Duodenal mucosa (tissue), 2 donors: ENCODE measurements around the gene WDR33.

Source experiments
- H3K27ac ChIP-seq: one replicate; pipeline ENCODE4 v1.7.0; 2013; ENCODE audit warnings: low read depth, low read length
- H3K27me3 ChIP-seq, 2 donors: one replicate each; pipeline ENCODE4 v1.7.0; 2013; ENCODE audit warnings: low read length in 2 of 2, control low read depth in 1 of 2; ENCODE audit not compliant: insufficient read depth in 2 of 2, control insufficient read depth in 1 of 2
- H3K36me3 ChIP-seq, 2 donors: one replicate each; pipeline ENCODE4 v1.7.0; 2013; ENCODE audit warnings: low read length in 2 of 2, control low read depth in 1 of 2; ENCODE audit not compliant: insufficient read depth in 2 of 2, control insufficient read depth in 1 of 2
- H3K4me1 ChIP-seq, 2 donors: one replicate each; pipeline ENCODE4 v1.7.0; 2013; ENCODE audit warnings: low read length in 2 of 2, control low read depth in 1 of 2; ENCODE audit not compliant: insufficient read depth in 2 of 2, control insufficient read depth in 1 of 2
- H3K4me3 ChIP-seq, 2 donors: one replicate each; pipeline ENCODE4 v1.7.0; 2013; ENCODE audit warnings: low read length in 2 of 2, low read depth in 1 of 2
- H3K9ac ChIP-seq, 2 donors: one replicate each; pipeline ENCODE4 v1.7.0; 2013; ENCODE audit warnings: low read length in 2 of 2, low read depth in 1 of 2
- H3K9me3 ChIP-seq, 2 donors: one replicate each; pipeline ENCODE4 v1.7.0; 2013; ENCODE audit warnings: low read length in 2 of 2, control low read depth in 1 of 2; ENCODE audit not compliant: control insufficient read depth in 1 of 2

Gene WDR33

DNA sequence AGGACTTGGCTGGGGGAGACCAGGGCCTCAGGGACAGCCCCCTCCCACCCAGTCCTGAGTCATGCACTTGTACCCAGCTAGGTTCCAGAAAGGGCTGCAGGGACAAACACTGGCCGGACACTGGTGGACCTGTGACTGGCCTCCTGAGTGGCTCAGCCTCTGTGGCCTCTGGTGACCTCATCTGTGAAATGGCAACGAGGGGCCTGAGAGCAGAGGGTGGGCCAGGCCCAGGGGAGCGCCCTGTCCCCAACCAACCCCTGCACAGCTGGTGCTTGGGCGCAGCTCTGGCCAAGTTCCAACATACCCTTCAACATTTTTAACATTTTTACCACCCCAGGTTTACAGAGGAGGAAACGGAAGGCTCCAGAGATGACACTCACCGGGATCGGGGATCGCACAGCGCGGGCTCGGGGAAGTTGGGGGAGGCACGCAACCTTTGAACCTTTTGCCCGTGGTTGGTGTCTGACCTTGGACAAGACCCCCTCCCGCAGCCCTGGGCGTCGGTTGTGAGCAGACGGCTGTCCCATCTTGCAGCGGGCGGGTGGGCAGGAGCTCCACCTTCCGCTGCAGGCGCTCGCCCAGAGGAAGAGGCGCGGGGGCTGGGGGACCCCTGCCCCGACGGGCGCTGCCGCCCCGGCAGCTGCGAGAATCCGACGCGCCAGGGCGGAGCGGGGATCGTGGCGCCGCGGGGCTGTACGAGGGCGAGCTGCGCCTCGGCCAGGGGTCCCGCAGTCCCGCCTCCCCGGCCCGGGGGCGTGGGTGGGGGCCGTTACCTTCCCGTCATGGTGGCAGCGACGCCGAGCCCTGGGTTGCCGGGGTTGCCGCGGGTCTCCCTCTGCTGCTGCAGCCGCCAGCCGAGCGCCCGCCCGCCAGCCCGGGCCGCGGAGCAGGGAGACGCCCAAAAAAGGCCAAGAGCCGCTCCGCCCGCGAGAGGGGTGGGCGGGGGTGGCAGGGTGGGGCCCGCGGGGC lies 136.4 kb downstream of the WDR33 start:
- H3K27ac ChIP-seq = peak overlapping the region; percentile 10
- H3K9me3 ChIP-seq = no peaks in the 10 kb centered on the region
- H3K4me3 ChIP-seq = peak overlapping the region; percentile 52 to 55
- H3K4me1 ChIP-seq = peaks cover 0 to 6% of the 10 kb centered on the region in 2 donors
- no peaks in the 10 kb centered on the region for H3K36me3 ChIP-seq
- H3K27me3 ChIP-seq = peaks cover 45 to 64% of the 10 kb centered on the region in 2 donors
- H3K9ac ChIP-seq = peak overlapping the region; percentile 15 to 25

DNA sequence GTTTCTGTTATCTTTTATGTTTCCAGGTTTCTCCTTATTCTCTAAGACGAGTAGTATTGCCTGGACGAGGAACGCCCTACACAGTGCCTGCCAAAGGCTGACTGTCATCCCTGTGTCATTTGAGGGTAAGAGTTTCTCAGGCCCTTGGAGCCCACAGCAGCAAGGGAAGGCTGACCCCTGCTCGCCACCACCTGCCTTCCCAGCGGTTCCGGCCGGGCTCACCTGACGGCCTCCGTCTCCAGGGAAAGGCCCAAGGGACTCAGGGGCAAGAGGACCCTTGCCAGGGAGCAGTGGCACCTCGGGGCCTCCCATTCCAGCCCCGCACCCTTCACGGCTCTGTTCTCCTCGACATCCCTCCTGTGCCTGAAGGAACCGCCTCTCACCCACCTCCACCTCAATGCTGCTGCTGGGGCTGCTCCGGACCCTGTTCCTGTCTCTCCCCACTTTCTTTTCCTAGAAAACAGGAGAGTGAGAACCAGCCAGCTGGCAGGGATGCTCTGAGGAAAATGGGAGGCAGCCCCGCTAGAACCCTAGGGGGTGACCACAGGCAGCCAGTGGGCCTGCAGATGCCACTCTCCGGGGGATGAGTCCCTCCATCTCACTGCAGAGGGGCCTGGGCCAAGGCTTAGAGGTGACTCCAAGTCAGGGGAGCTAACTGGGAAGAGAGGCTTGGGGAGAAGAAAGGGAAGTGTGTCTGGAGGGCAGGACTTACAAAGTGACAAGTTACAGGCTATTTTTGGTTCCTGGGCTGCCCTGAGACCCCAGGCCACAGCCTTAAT lies 137.5 kb downstream of the WDR33 start:
- Histone ChIP-seq H3K36me3 (no peaks in the 10 kb centered on the region), H3K4me3 (peak overlapping the region in 1 of 2 donors; percentile 52), H3K27me3 (peaks cover 45 to 62% of the 10 kb centered on the region in 2 donors), H3K27ac (no peak overlapping the region), H3K9me3 (no peaks in the 10 kb centered on the region), H3K4me1 (peaks cover 0 to 6% of the 10 kb centered on the region in 2 donors), H3K9ac (peak overlapping the region in 1 of 2 donors; percentile 18)

DNA sequence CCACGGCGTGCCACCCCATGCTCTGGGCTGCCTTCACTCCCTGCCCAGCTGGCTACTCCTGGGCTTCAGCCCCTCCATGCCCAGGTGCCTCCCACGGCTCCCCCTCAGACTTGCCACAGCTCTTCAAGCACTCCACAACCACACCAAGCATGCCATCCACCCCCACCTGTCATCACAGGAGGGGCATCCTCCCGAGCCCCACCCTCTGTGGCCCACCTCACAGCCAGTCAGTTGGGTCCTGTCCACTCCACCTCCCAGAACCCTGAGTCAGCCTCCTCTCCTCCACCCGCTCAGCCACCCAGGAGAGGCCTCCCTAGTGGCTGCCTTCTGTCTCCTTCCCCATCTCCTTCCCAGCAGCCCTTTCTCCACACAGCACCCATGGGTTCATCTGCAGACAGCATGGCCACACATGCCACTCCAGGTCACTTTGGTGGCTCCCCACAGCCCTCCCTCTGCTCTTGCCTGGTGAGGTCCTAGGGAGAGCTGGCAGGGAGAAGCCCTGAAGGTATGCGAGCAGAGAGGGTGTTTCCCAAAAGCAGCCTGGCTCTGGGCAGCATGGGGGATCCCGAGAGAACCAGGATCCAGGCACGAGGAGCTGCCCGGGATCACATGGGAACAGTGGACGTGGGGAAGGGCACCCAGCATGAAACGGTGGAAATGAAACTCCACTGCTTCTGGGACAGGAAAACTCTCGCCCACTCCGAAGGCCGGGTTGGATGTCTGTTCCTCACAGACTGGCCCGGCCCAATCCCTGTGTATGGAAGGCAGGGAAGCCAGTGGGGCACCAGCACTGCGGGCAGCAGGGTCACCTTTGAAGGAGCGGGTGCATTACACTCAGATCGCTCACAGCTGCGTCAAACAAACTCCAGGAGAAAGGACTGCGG lies 138.4 kb downstream of the WDR33 start:
- peaks cover 43 to 57% of the 10 kb centered on the region in 2 donors for H3K27me3 ChIP-seq
- H3K9me3 ChIP-seq = no peaks in the 10 kb centered on the region
- no peak overlapping the region for H3K9ac ChIP-seq
- peak overlapping the region in 1 of 2 donors; percentile 16 for H3K4me3 ChIP-seq
- no peaks in the 10 kb centered on the region for H3K36me3 ChIP-seq
- peaks cover 0 to 6% of the 10 kb centered on the region in 2 donors for H3K4me1 ChIP-seq
- H3K27ac ChIP-seq = no peak overlapping the region

DNA sequence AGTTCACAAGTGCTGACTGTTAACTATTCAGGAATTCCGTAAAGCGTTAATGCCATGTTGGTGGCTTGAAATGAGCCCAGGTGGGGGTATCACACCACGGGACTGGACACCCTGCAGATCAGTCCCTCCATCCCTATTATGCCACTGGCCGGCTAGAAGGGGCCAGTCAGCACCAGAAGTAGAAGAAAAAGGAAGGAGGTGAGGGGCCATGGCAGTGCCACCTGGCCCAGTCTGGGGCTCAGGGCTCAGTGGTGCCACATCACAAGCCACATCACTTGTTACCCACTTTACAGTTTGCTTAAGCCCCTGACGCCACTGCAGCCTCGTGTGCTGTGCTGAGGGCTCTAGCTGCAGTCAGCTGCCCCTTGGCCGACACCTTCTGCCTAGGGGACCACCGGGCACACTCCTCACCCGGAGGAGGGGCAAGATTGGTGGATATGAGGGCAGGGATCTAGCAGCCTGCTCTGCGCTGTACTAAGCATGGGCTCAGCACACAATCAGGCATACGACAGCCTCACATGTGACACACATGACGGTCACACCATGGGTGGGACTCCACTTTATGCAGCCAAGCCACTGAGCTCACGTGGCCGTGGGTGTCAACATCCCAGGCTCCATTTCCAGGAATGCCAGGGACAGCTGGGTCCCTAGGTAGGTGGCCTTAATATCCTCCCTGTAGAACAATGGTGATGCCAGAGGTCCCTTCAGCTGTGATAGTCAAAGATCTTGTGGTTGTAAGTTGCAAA lies 139.2 kb downstream of the WDR33 start:
- peaks cover 0 to 6% of the 10 kb centered on the region in 2 donors for H3K4me1 ChIP-seq
- H3K9ac ChIP-seq = no peak overlapping the region
- H3K27me3 ChIP-seq = peaks cover 34 to 49% of the 10 kb centered on the region in 2 donors
- no peak overlapping the region for H3K27ac ChIP-seq
- no peak overlapping the region for H3K4me3 ChIP-seq
- no peaks in the 10 kb centered on the region for H3K36me3 ChIP-seq
- H3K9me3 ChIP-seq = no peaks in the 10 kb centered on the region

DNA sequence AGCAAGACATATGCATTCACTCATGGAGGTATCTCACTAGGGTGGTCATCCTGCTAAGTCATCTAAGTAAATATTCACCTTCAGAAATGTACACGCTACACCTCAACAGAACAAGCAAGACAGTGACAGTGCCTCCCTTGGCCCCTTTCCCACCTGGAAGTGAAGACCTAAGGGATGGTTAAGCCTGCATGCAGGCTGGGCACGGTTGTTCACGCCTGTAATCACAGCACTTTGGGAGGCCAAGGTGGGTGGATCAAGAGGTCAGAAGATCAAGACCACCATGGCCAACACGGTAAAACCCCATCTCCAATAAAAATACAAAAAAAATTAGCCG lies 140.0 kb downstream of the WDR33 start:
- Histone ChIP-seq H3K27me3 (peaks cover 27 to 41% of the 10 kb centered on the region in 2 donors), H3K4me3 (no peak overlapping the region), H3K27ac (no peak overlapping the region), H3K4me1 (peaks cover 0 to 3% of the 10 kb centered on the region in 2 donors), H3K9me3 (no peaks in the 10 kb centered on the region), H3K36me3 (no peaks in the 10 kb centered on the region), H3K9ac (no peak overlapping the region)

DNA sequence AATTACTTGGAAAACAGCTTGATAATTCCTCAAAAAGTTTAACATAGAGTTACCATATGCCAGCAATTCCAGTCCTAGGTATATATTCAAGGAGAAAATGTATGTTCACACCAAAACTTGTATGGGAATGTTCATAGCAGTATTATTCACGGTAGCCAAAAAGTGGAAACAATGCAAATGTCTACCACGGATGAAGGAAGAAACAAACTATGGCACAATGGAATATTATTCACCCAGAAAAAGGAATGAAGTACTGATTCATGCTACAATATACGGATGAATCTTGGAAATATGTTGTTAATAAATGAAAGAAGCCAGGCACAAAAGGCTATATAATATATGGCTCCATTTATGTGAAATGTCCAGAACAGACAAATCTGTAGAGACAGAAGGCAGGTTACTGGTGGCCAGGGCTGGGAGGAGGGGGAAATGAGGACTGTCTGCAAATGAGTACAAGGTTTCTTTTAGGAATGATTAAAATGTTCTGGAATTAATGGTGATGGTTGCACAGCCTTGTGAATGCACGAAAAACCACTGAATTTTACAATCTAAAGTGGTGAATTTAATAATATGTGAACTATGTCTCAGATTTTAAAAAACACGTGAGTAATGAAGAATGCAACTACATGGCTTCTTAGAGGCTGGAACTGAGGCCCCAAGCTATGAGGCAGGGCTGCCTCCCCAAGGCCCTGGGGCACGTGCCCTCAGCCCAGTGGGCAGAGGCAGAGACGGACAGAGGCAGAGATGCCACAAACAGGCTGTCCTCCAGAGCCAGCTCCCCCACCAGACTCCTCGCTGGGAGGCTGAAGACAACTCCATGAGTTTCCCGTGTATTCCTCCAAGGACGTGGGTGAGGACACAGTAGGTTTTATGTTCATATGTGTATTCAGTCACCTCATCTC lies 140.7 kb downstream of the WDR33 start:
- no peak overlapping the region for H3K27ac ChIP-seq
- H3K9ac ChIP-seq = no peak overlapping the region
- H3K9me3 ChIP-seq = no peaks in the 10 kb centered on the region
- peaks cover 29 to 36% of the 10 kb centered on the region in 2 donors for H3K27me3 ChIP-seq
- H3K4me1 ChIP-seq = no peaks in the 10 kb centered on the region
- no peaks in the 10 kb centered on the region for H3K36me3 ChIP-seq
- no peak overlapping the region for H3K4me3 ChIP-seq

DNA sequence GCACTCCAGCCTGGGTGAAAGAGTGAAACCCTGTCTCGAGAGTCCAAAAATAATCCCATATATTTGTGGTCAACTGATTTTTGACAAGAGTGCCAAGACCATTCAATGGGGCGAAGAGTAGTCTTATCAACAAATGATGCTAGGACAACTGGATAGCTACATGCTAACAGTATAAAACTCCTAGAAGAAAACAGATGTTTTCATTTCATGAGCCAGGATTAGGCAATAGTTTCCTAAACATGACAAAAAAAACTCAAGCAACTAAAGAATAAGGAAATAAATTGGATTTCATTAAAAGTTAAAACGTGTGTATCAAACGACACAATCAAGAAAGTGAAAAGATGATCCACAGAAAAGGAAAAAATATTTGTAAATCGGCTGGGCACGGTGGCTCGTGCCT lies 141.9 kb downstream of the WDR33 start:
- Histone ChIP-seq H3K27ac (no peak overlapping the region), H3K4me1 (no peaks in the 10 kb centered on the region), H3K27me3 (peaks cover 31 to 34% of the 10 kb centered on the region in 2 donors), H3K9ac (no peak overlapping the region), H3K36me3 (no peaks in the 10 kb centered on the region), H3K4me3 (no peak overlapping the region), H3K9me3 (no peaks in the 10 kb centered on the region)

DNA sequence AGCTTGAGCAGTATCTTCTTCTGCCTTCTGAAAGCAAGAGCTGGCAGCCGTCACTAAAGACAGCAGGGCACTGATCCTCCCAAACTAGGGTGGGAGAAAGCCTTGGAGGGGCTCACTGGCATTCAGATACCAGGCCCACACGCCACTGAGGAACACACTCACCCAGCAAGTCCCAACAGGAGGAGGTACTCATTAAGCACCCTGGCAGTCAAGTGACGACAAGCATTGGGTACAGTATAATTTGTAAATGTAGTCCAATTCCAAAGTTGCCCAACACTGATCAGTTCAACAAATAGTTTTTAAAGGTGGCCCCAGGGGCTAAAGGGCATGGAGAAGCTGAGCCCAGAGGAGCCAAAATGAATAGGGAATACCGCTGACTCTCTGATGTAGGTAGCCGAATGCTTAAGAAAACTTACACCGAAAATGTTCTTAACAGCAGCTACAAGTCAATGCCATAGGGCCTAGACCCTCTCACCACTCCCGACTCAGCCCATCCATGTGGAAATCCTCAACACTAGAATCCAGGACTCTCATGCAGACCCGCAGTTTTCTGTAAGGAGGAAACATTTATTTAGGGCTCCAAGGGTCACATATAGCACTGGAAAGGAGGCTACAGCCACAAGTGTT lies 145.6 kb downstream of the WDR33 start:
- Histone ChIP-seq H3K27ac (no peak overlapping the region), H3K4me3 (no peak overlapping the region), H3K9ac (no peak overlapping the region), H3K9me3 (no peaks in the 10 kb centered on the region), H3K27me3 (peaks cover 15 to 29% of the 10 kb centered on the region in 2 donors), H3K4me1 (peaks cover 0 to 2% of the 10 kb centered on the region in 2 donors), H3K36me3 (no peaks in the 10 kb centered on the region)
